ENCODE data around the gene RPL41. TPM values are rescaled to one million over a fixed set of nuclear protein-coding genes. Genes with fewer than 3 reads are reported as not detected.

Gene RPL41
- total RNA-seq, 1 experiment from 2014 or later, result 4,637 TPM

- H2BK20ac ChIP-seq (ENCODE audit: low read depth, low read length, poor library complexity, severe bottlenecking), result no peak overlapping the region
- no peaks in the 10 kb centered on the region for H3K27me3 ChIP-seq (ENCODE audit: insufficient read depth, low read length)
- no peak overlapping the region for H2AFZ ChIP-seq (ENCODE audit: low read length)
- no peaks in the 10 kb centered on the region for H3K4me1 ChIP-seq (ENCODE audit: insufficient read depth, low read length)
- H4K8ac ChIP-seq (replicated peaks; ENCODE audit: insufficient read length, low read depth, low read length), result no peak overlapping the region
- H3T11ph ChIP-seq (ENCODE audit: low read length), result peak overlapping the region; percentile 38
- no peak overlapping the region for H4K5ac ChIP-seq (ENCODE audit: insufficient read length, low read depth, low read length)
- Mint-ChIP-seq H3K4me1 (peaks cover 26 to 27% of the 10 kb centered on the region in 2 experiments), H3K27ac (peak overlapping the region; percentile 75 to 99 (median 96)), H3K9me3 (no peaks in the 10 kb centered on the region; a peak in 1 of 5 replicates), H3K4me3 (peak overlapping the region; percentile 88 to 98), H3K27me3 (ENCODE audit: low read depth) (no peaks in the 10 kb centered on the region), H3K36me3 (ENCODE audit: insufficient read depth in 1 of 3, low read depth in 3 of 3) (peaks cover 24 to 29% (median 26%) of the 10 kb centered on the region in 3 experiments)
- no peak overlapping the region for H3K4ac ChIP-seq (ENCODE audit: low read depth, low read length)
- H3K79me2 ChIP-seq (ENCODE audit: insufficient read depth, low read length), result no peaks in the 10 kb centered on the region
- H3K18ac ChIP-seq (ENCODE audit: insufficient read length, low read depth, low read length), result peak overlapping the region; percentile 66
- peak overlapping the region; percentile 31 for H3K9ac ChIP-seq (ENCODE audit: extremely low read depth, insufficient read length, low read length)
- H2BK120ac ChIP-seq (ENCODE audit: low read depth, low read length, poor library complexity, severe bottlenecking), result no peak overlapping the region
- H4K91ac ChIP-seq (ENCODE audit: insufficient read length, low read depth, low read length), result no peak overlapping the region
- WGBS (ENCODE audit: extremely low coverage, insufficient read length, low lambda C conversion rate), result no CpG with 5 or more reads among the region's 8 CpGs
- H2AK5ac ChIP-seq (ENCODE audit: insufficient read length, low read length), result no peak overlapping the region
- no peak overlapping the region for H3K56ac ChIP-seq (ENCODE audit: insufficient read length, low read depth, low read length)
- DNase-seq, result no peak
- TF ChIP-seq CTCF (conservative IDR thresholded peaks at IDR 0.05), result no peak
- peak overlapping the region; percentile 42 for H3K27ac ChIP-seq (ENCODE audit: insufficient read length, low read depth, low read length)
- no peak overlapping the region for H3K14ac ChIP-seq (ENCODE audit: insufficient read depth, low read length)
- no peak overlapping the region for H2BK5ac ChIP-seq (ENCODE audit: insufficient read length, low read length)
- H2BK12ac ChIP-seq (ENCODE audit: insufficient read length, low read depth, low read length), result no peak overlapping the region
- peak overlapping the region; percentile 65 for H3K4me2 ChIP-seq (ENCODE audit: insufficient read depth, insufficient read length, low read length)
- peaks cover 17% of the 10 kb centered on the region for H3K23me2 ChIP-seq (ENCODE audit: insufficient read length, low read depth, low read length, poor library complexity, severe bottlenecking)
- no peaks in the 10 kb centered on the region for H3K9me3 ChIP-seq (ENCODE audit: control insufficient read depth, low read depth, low read length)
- no peaks in the 10 kb centered on the region for H4K20me1 ChIP-seq (ENCODE audit: control insufficient read depth, insufficient read depth, insufficient read length)
- no peak overlapping the region for H3K23ac ChIP-seq (ENCODE audit: insufficient read length, low read depth, low read length)
- no peaks in the 10 kb centered on the region for H3K79me1 ChIP-seq (ENCODE audit: insufficient read depth, low read depth, low read length, poor library complexity, severe bottlenecking)
- no peak overlapping the region for H2BK15ac ChIP-seq (ENCODE audit: low read depth, low read length)
Measured at GRCh38 chr12:56127485-56127887, 11.1 kb downstream of the RPL41 start.
